Peyer's patch (tissue), 4 donors: ENCODE data around the gene ZNF598. TPM values are rescaled to one million over a fixed set of nuclear protein-coding genes. Genes with fewer than 3 reads are reported as not detected.

Source experiments
- DNase-seq, 3 donors: peaks; one replicate each; pipeline ENCODE4 v3.0.0-alpha.2; 2017 to 2019
- H3K27ac ChIP-seq, 4 donors: fragments of 200-600 bp; sonication (generic); one replicate each; pipeline ENCODE4 v1.5.1; 2016 to 2019
- H3K27me3 ChIP-seq, 2 donors: fragments of 200-600 bp; sonication (generic); one replicate each; pipeline ENCODE4 v1.5.1; 2019
- H3K36me3 ChIP-seq, 3 donors: fragments of 200-600 bp; sonication (generic); one replicate each; pipeline ENCODE4 v1.5.1; 2016 to 2019
- H3K4me1 ChIP-seq, 4 donors: fragments of 200-600 bp; sonication (generic); one replicate each; pipeline ENCODE4 v1.5.1; 2016 to 2019
- H3K4me3 ChIP-seq, 4 donors: fragments of 200-600 bp; sonication (generic); 1 replicate in 3 of 4; 2 replicates in 1 of 4; pipeline ENCODE4 v1.5.1; 2016 to 2019; ENCODE audit warnings: mild to moderate bottlenecking in 1 of 4
- H3K9me3 ChIP-seq, 4 donors: fragments of 200-600 bp; sonication (generic); one replicate each; pipeline ENCODE4 v1.5.1; 2016 to 2019; ENCODE audit warnings: mild to moderate bottlenecking in 1 of 4
- CTCF ChIP-seq, 6 experiments: fragments of 450-650 bp in 4 of 6; fragments of 200-600 bp in 2 of 6; sonication (generic) in 1 of 6; IDR thresholded peaks; one replicate each; pipeline ENCODE4 v1.5.1; 2017 to 2019; ENCODE audit warnings: antibody characterized with exemption in 6 of 6, mild to moderate bottlenecking in 3 of 6, moderate library complexity in 1 of 6
- POLR2A ChIP-seq, 2 donors: fragments of 450-650 bp; IDR thresholded peaks; one replicate each; pipeline ENCODE4 v1.5.1; 2017; ENCODE audit warnings: antibody characterized with exemption in 2 of 2, mild to moderate bottlenecking in 2 of 2, moderate library complexity in 2 of 2
- total RNA-seq, 4 donors: library from RNA; depleted of rRNA; stranded (reverse); fragments of >200 nt; gene quantifications; one replicate each; pipeline ENCODE4 v1.1.0, GENCODE V29; 2016

Gene ZNF598
- total RNA-seq, 4 donors from 2014 or later, result 48.5 to 84.0 (median 51.4) TPM

- Histone ChIP-seq H3K36me3 (peaks cover 0 to 47% (median 0%) of the 10 kb centered on the region in 3 donors), H3K4me1 (peaks cover 3 to 45% (median 11%) of the 10 kb centered on the region in 4 donors), H3K9me3 (no peaks in the 10 kb centered on the region), H3K4me3 (no peak overlapping the region), H3K27ac (no peak overlapping the region), H3K27me3 (no peaks in the 10 kb centered on the region)
- DNase-seq, result no peak
- TF ChIP-seq POLR2A (IDR thresholded peaks at IDR 0.05) (no peak), CTCF (IDR thresholded peaks at IDR 0.05) (no peak)
Measured at GRCh38 chr16:1976951-1977874, 32.4 kb downstream of the ZNF598 start.

GRCh38 chr16:1976216-1976520 lies 33.5 kb downstream of the ZNF598 start:
- H3K4me1 ChIP-seq, result peaks cover 3 to 38% (median 13%) of the 10 kb centered on the region in 4 donors
- H3K9me3 ChIP-seq, result no peaks in the 10 kb centered on the region
- H3K27ac ChIP-seq, result no peak overlapping the region
- peaks cover 0 to 47% (median 0%) of the 10 kb centered on the region in 3 donors for H3K36me3 ChIP-seq
- DNase-seq, result no peak
- H3K27me3 ChIP-seq, result no peaks in the 10 kb centered on the region
- no peak for TF ChIP-seq POLR2A (IDR thresholded peaks at IDR 0.05)
- no peak for TF ChIP-seq CTCF (IDR thresholded peaks at IDR 0.05)
- no peak overlapping the region for H3K4me3 ChIP-seq

GRCh38 chr16:1975432-1976215 lies 34.0 kb downstream of the ZNF598 start:
- DNase-seq, result no peak
- Histone ChIP-seq H3K36me3 (peaks cover 0 to 47% (median 0%) of the 10 kb centered on the region in 3 donors), H3K27me3 (no peaks in the 10 kb centered on the region), H3K4me1 (peaks cover 3 to 38% (median 15%) of the 10 kb centered on the region in 4 donors), H3K9me3 (no peaks in the 10 kb centered on the region), H3K4me3 (no peak overlapping the region), H3K27ac (no peak overlapping the region)
- no peak for TF ChIP-seq POLR2A (IDR thresholded peaks at IDR 0.05)
- no peak for TF ChIP-seq CTCF (IDR thresholded peaks at IDR 0.05)

GRCh38 chr16:1974157-1975070 lies 35.2 kb downstream of the ZNF598 start:
- Histone ChIP-seq H3K36me3 (peaks cover 0 to 47% (median 0%) of the 10 kb centered on the region in 3 donors), H3K4me3 (no peak overlapping the region), H3K4me1 (peaks cover 3 to 26% (median 15%) of the 10 kb centered on the region in 4 donors), H3K27me3 (no peaks in the 10 kb centered on the region), H3K27ac (no peak overlapping the region), H3K9me3 (no peaks in the 10 kb centered on the region)
- no peak for TF ChIP-seq CTCF (IDR thresholded peaks at IDR 0.05)
- TF ChIP-seq POLR2A (IDR thresholded peaks at IDR 0.05), result no peak
- no peak for DNase-seq
